NCI-H748 (cell line): ENCODE data around the gene ELOVL3.
"Not testable (repeated sequence)": the region's sequence is repeated elsewhere in the genome, so short reads cannot be mapped to it uniquely, and the experiment has no call there.

Experiments
- DNase-seq: peaks from one replicate; lab custom pipeline; 2025; ENCODE audit not compliant: unreplicated experiment; lab: John Stamatoyannopoulos, UW

ELOVL3 gene

GRCh38 chr10:102225646-102226541 lies at the start of gene ELOVL3:
ELOVL3 (plus strand) TSS chr10:102226299; CDS start chr10:102226549, 250 bp downstream.
- peak; percentile 92 for DNase-seq

GRCh38 chr10:102184606-102185005 lies 41.5 kb upstream of the ELOVL3 start:
- no peak for DNase-seq

- DNase-seq = no peak
Observed at GRCh38 chr10:102185272-102185671, 40.8 kb upstream of the ELOVL3 start.

GRCh38 chr10:102185811-102186527 lies 40.1 kb upstream of the ELOVL3 start:
- DNase-seq = peak; percentile 41

- no peak for DNase-seq
Observed at GRCh38 chr10:102188298-102188940, 37.7 kb upstream of the ELOVL3 start.

GRCh38 chr10:102188941-102189898 lies 36.9 kb upstream of the ELOVL3 start:
- DNase-seq = not testable (repeated sequence)

- DNase-seq = no peak
Observed at GRCh38 chr10:102191956-102192355, 34.1 kb upstream of the ELOVL3 start.

- DNase-seq = no peak
Observed at GRCh38 chr10:102195296-102195870, 30.7 kb upstream of the ELOVL3 start.

- DNase-seq = no peak
Observed at GRCh38 chr10:102196893-102197292, 29.2 kb upstream of the ELOVL3 start.

- DNase-seq = no peak
Observed at GRCh38 chr10:102198027-102198426, 28.1 kb upstream of the ELOVL3 start.

- DNase-seq = no peak
Observed at GRCh38 chr10:102200751-102201640, 25.1 kb upstream of the ELOVL3 start.

- no peak for DNase-seq
Observed at GRCh38 chr10:102202386-102202785, 23.7 kb upstream of the ELOVL3 start.

GRCh38 chr10:102208311-102209035 lies 17.6 kb upstream of the ELOVL3 start:
- DNase-seq = no peak

- DNase-seq = no peak
Observed at GRCh38 chr10:102211615-102212299, 14.3 kb upstream of the ELOVL3 start.

- DNase-seq = not testable (repeated sequence)
Observed at GRCh38 chr10:102213599-102213998, 12.5 kb upstream of the ELOVL3 start.

GRCh38 chr10:102219370-102219769 lies 6.7 kb upstream of the ELOVL3 start:
- no peak for DNase-seq

- peak; percentile 53 for DNase-seq
Observed at GRCh38 chr10:102220612-102221011, 5.5 kb upstream of the ELOVL3 start.

GRCh38 chr10:102222797-102223196 lies 3.3 kb upstream of the ELOVL3 start:
- DNase-seq = no peak
